CD8-positive, alpha-beta memory T cell (primary cell): ENCODE measurements around the gene MMP17. TPM values are rescaled to one million over a fixed set of nuclear protein-coding genes. Genes with fewer than 3 reads are reported as not detected.

ENCODE experiments used
- CTCF ChIA-PET: fragments of 350-600 bp; sonication (Branson Sonifier 250); formaldehyde crosslinking; loops from one replicate; lab custom pipeline; 2021; ENCODE audit warnings: antibody characterized with exemption; lab: Charles Lee
- POLR2A ChIA-PET: fragments of 350-600 bp; sonication (Branson Sonifier 250); formaldehyde crosslinking; loops from one replicate; lab custom pipeline; 2021; ENCODE audit warnings: antibody characterized with exemption; lab: Charles Lee
- DNase-seq, 5 donors: peaks; one replicate each; pipeline versions ENCODE4 v3.0.0 to v3.0.0-alpha.2; 2020 to 2022; ENCODE audit warnings: mixed read lengths in 1 of 5
- H3K27ac ChIP-seq: one replicate; pipeline ENCODE4 v1.7.0; 2013; ENCODE audit warnings: low read depth, mild to moderate bottlenecking, low read length, moderate library complexity
- H3K27me3 ChIP-seq: 2 replicates; pipeline ENCODE4 v1.7.0; 2013; ENCODE audit warnings: low read length, mild to moderate bottlenecking; ENCODE audit not compliant: insufficient read depth, poor library complexity, severe bottlenecking
- H3K36me3 ChIP-seq: 2 replicates; pipeline ENCODE4 v1.7.0; 2013; ENCODE audit warnings: mild to moderate bottlenecking, low read length, moderate library complexity; ENCODE audit not compliant: insufficient read depth
- H3K4me1 ChIP-seq: 2 replicates; pipeline ENCODE4 v1.7.0; 2013; ENCODE audit warnings: mild to moderate bottlenecking, low read length, moderate library complexity; ENCODE audit not compliant: insufficient read depth
- H3K4me3 ChIP-seq: 2 replicates; pipeline ENCODE4 v1.7.0; 2013; ENCODE audit warnings: mild to moderate bottlenecking, low read length
- H3K9me3 ChIP-seq: 2 replicates; pipeline ENCODE4 v1.7.0; 2013; ENCODE audit warnings: mild to moderate bottlenecking, low read length
- H3K27ac Mint-ChIP-seq, 8 donors: one replicate each; pipeline ENCODE4 v1.8.0; 2020 to 2021; ENCODE audit warnings: mixed read lengths in 8 of 8, mild to moderate bottlenecking in 6 of 8, inconsistent platforms in 3 of 8, moderate library complexity in 3 of 8
- H3K27me3 Mint-ChIP-seq, 2 donors: one replicate each; pipeline ENCODE4 v1.8.0; 2020 to 2021; ENCODE audit warnings: mixed read lengths in 2 of 2, mild to moderate bottlenecking in 1 of 2, moderate library complexity in 1 of 2
- H3K36me3 Mint-ChIP-seq, 3 donors: one replicate each; pipeline ENCODE4 v1.8.0; 2020 to 2021; ENCODE audit warnings: mixed read lengths in 3 of 3, inconsistent platforms in 1 of 3, mild to moderate bottlenecking in 1 of 3
- H3K4me1 Mint-ChIP-seq, 3 donors: one replicate each; pipeline ENCODE4 v1.8.0; 2020 to 2021; ENCODE audit warnings: mixed read lengths in 3 of 3, inconsistent platforms in 1 of 3, mild to moderate bottlenecking in 1 of 3
- H3K4me3 Mint-ChIP-seq, 7 donors: one replicate each; pipeline ENCODE4 v1.8.0; 2020 to 2021; ENCODE audit warnings: mixed read lengths in 7 of 7, mild to moderate bottlenecking in 6 of 7, moderate library complexity in 4 of 7, inconsistent platforms in 2 of 7
- H3K9me3 Mint-ChIP-seq, 5 donors: one replicate each; pipeline ENCODE4 v1.8.0; 2020 to 2022; ENCODE audit warnings: mixed read lengths in 5 of 5, mild to moderate bottlenecking in 3 of 5, moderate library complexity in 2 of 5, inconsistent platforms in 1 of 5
- polyA plus RNA-seq: library from polyadenylated mRNA; unstranded; fragments of 300-500 nt; fragmentation: Illumina TruSeq; gene quantifications from one replicate; pipeline ENCODE4 v1.2.3, GENCODE V29; 2021
- total RNA-seq, 2 experiments: library from RNA; stranded (reverse); gene quantifications; one replicate each; pipeline ENCODE4 v1.2.3, GENCODE V29; 2021

MMP17 gene
- total and polyA plus RNA-seq, 3 experiments from 2014 or later = 0.29 TPM; not detected in 2

DNA sequence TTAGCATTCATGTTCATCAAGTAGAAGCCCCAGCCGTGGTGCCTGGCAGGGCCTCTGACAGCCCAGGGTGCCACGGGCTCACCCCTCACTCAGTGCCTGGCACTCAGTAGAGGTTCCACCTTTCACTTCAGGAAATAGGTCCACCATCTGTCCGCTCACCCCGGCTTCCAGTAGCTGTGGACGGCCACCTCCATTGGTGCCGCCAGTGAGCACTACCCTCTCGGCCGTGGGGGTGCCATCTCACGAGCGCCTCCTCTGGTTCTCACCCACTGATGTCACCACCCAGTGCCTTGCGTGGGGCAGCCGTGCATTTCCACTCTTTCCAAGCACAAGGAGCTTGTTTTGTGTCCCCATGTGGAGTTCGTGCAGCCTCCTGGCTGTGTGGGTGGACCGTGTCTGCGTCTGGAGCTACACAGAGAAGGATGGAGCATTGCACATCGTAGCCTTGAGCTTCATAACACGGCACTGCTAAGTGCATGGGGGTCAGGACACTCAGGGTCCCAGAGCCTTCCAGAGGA is 41.0 kb upstream of the MMP17 start:
- H3K27me3 Mint-ChIP-seq = no peaks in the 10 kb centered on the region
- ChIA-PET POLR2A (no interaction called here), CTCF (no interaction called here)
- peaks cover 0 to 2% (median 0%) of the 10 kb centered on the region in 3 donors for H3K4me1 Mint-ChIP-seq
- no peak overlapping the region for H3K4me3 Mint-ChIP-seq
- Histone ChIP-seq H3K27ac (no peak overlapping the region), H3K36me3 (peaks cover 27% of the 10 kb centered on the region), H3K4me3 (no peak overlapping the region), H3K9me3 (no peaks in the 10 kb centered on the region), H3K27me3 (no peaks in the 10 kb centered on the region), H3K4me1 (no peaks in the 10 kb centered on the region)
- peaks cover 13 to 85% (median 19%) of the 10 kb centered on the region in 3 donors for H3K36me3 Mint-ChIP-seq
- no peaks in the 10 kb centered on the region for H3K9me3 Mint-ChIP-seq
- no peak for DNase-seq
- no peak overlapping the region for H3K27ac Mint-ChIP-seq

DNA sequence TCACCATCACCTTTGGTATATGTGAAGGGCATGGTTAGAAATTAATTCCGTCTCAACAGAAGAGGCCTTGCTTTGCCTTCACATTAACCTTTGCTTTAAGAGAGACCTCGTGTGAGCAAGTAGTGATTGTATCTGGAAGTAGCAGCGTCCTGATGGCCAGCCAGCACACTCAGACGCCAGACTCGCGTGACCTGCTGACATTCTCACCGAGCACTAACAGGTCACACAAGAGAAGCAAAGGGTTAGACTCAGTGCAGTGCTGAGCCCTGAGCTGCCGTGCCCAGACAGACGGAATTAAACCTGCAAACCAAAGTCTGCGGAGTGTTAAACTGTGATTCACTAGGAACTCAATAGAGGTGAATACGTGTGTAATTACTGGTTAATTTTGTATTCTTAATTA is 40.1 kb upstream of the MMP17 start:
- H3K27ac Mint-ChIP-seq = peak overlapping the region in 1 of 8 donors; percentile 8
- no peaks in the 10 kb centered on the region for H3K4me1 ChIP-seq
- CTCF ChIA-PET = no interaction called here
- peaks cover 13 to 87% (median 19%) of the 10 kb centered on the region in 3 donors for H3K36me3 Mint-ChIP-seq
- no peaks in the 10 kb centered on the region for H3K27me3 ChIP-seq
- POLR2A ChIA-PET = no interaction called here
- no peaks in the 10 kb centered on the region for H3K9me3 ChIP-seq
- H3K4me3 Mint-ChIP-seq = no peak overlapping the region
- H3K36me3 ChIP-seq = peaks cover 34% of the 10 kb centered on the region
- H3K27ac ChIP-seq = no peak overlapping the region
- no peaks in the 10 kb centered on the region for H3K9me3 Mint-ChIP-seq
- no peak for DNase-seq
- no peaks in the 10 kb centered on the region for H3K27me3 Mint-ChIP-seq
- no peak overlapping the region for H3K4me3 ChIP-seq
- H3K4me1 Mint-ChIP-seq = peaks cover 0 to 2% (median 0%) of the 10 kb centered on the region in 3 donors

DNA sequence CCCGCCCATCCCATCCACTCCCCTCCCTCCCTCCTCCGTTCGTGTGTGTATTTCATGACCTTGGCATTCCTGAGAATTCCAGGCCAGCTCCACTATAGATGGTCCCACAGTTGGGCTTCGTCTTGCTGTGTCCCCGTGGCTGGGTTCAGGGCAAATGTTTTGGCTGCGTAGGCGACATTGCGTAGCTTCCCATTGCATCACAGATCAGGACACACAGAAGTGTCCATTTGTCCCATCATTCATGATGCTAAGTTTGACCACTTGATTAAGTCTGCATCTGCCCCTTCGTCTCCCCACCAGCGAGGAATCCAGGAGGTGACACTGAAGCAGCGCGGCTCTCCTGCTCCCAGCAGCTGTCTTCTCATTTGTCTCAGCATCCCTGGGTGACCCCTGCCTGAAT is 38.6 kb upstream of the MMP17 start:
- H3K36me3 ChIP-seq = peaks cover 34% of the 10 kb centered on the region
- Mint-ChIP-seq H3K4me1 (peaks cover 0 to 4% (median 2%) of the 10 kb centered on the region in 3 donors), H3K36me3 (peaks cover 18 to 88% (median 24%) of the 10 kb centered on the region in 3 donors), H3K4me3 (no peak overlapping the region), H3K9me3 (no peaks in the 10 kb centered on the region), H3K27ac (peak overlapping the region in 2 of 8 donors; percentile 7 to 81), H3K27me3 (no peaks in the 10 kb centered on the region)
- ChIA-PET POLR2A (no interaction called here), CTCF (no interaction called here)
- no peaks in the 10 kb centered on the region for H3K27me3 ChIP-seq
- no peaks in the 10 kb centered on the region for H3K4me1 ChIP-seq
- H3K9me3 ChIP-seq = no peaks in the 10 kb centered on the region
- no peak for DNase-seq
- H3K27ac ChIP-seq = no peak overlapping the region
- H3K4me3 ChIP-seq = no peak overlapping the region

DNA sequence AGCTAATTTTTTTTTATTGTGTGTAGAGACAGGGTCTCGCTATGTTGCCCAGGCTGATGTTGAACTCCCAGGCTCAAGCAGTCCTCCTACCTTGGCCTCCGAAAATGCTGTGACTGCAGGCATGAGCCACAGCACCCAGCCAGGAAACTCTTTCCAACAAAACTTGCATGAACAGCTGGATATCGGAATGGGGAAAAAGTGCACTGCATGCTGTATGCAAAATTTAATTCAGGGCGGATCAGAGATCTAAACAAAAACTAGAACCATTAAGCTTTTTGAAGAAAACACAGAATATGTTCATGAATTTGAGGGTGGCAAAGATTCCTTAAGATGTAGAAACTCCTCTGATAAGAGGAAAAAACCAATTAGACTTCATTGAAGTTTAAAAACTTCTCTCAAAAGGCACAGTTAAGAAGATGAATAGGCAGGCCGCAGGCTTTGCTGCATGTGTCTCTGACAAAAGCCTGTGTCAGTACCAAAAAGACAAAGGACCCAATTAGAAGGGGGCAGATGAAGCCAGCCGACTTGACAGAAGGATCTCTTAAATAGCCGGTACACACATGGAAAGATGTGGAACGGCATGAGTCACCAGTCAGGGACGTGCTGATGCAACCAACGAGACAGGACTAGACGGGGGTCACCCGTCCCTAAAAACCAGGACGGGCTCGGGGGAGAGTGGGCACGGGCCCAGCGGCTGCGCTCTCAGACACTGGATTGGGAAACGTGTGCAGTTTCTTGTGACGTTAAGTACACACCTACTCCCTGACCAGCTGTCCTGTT is 34.8 kb upstream of the MMP17 start:
- Mint-ChIP-seq H3K36me3 (peaks cover 15 to 82% (median 21%) of the 10 kb centered on the region in 3 donors), H3K4me1 (peaks cover 0 to 4% (median 0%) of the 10 kb centered on the region in 3 donors), H3K27ac (peak overlapping the region in 2 of 8 donors; percentile 29 to 72), H3K9me3 (no peaks in the 10 kb centered on the region), H3K4me3 (no peak overlapping the region), H3K27me3 (no peaks in the 10 kb centered on the region)
- H3K27ac ChIP-seq = no peak overlapping the region
- peaks cover 22% of the 10 kb centered on the region for H3K36me3 ChIP-seq
- H3K4me1 ChIP-seq = no peaks in the 10 kb centered on the region
- no peak for DNase-seq
- no peaks in the 10 kb centered on the region for H3K27me3 ChIP-seq
- H3K9me3 ChIP-seq = no peaks in the 10 kb centered on the region
- no peak overlapping the region for H3K4me3 ChIP-seq
- CTCF ChIA-PET = no interaction called here
- POLR2A ChIA-PET = no interaction called here

DNA sequence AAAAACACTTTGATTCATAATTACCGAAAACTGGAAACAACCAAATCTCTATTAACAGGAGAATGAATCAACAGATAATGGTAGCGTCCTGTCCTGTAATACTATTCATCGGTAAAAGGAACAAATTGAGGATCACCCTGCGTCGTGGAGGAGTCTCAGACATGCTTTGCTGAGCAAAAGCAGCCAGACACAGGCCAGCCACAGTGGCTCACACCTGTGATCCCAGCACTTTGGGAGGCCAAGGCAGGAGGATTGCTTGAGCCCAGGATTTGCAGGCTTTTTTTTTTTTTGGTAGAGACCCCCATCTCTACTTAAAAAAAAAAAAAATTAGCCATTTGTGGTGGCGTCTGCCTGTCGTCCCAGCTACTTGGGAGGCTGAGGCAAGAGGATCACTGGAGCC is 34.1 kb upstream of the MMP17 start:
- H3K27ac ChIP-seq = no peak overlapping the region
- H3K9me3 ChIP-seq = no peaks in the 10 kb centered on the region
- no peak for DNase-seq
- no peak overlapping the region for H3K4me3 ChIP-seq
- H3K27me3 ChIP-seq = no peaks in the 10 kb centered on the region
- Mint-ChIP-seq H3K27me3 (no peaks in the 10 kb centered on the region), H3K36me3 (peaks cover 15 to 85% (median 22%) of the 10 kb centered on the region in 3 donors), H3K4me1 (peaks cover 0 to 4% (median 0%) of the 10 kb centered on the region in 3 donors), H3K9me3 (no peaks in the 10 kb centered on the region), H3K4me3 (no peak overlapping the region), H3K27ac (no peak overlapping the region)
- H3K4me1 ChIP-seq = no peaks in the 10 kb centered on the region
- POLR2A ChIA-PET = no interaction called here
- peaks cover 22% of the 10 kb centered on the region for H3K36me3 ChIP-seq
- CTCF ChIA-PET = no interaction called here

DNA sequence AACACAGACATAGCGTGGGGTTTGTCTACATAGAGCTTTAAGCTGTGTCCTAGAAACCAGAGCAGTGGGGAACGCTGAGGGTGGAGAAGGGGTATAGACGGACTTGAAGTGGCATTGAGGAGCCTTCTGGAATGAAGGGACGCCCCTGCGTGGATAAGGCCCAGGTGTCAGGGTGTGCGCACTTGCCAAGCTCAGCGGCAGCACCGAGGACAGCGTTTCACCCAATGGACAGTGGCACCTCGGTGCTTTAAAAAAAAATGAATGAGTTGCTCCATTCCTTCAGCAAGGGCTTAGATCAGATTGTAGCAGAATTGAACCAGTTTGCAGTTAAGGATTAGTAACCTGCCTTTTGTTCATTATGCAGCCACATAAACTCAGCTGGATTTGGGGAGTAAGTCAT is 33.6 kb upstream of the MMP17 start:
- H3K4me1 Mint-ChIP-seq = peaks cover 0 to 4% (median 0%) of the 10 kb centered on the region in 3 donors
- Histone ChIP-seq H3K27me3 (no peaks in the 10 kb centered on the region), H3K4me3 (no peak overlapping the region), H3K9me3 (no peaks in the 10 kb centered on the region), H3K27ac (no peak overlapping the region), H3K36me3 (peaks cover 22% of the 10 kb centered on the region), H3K4me1 (no peaks in the 10 kb centered on the region)
- ChIA-PET CTCF (no interaction called here), POLR2A (no interaction called here)
- H3K9me3 Mint-ChIP-seq = no peaks in the 10 kb centered on the region
- no peak overlapping the region for H3K4me3 Mint-ChIP-seq
- H3K36me3 Mint-ChIP-seq = peaks cover 15 to 85% (median 24%) of the 10 kb centered on the region in 3 donors
- no peak for DNase-seq
- peak overlapping the region in 1 of 8 donors; percentile 36 for H3K27ac Mint-ChIP-seq
- H3K27me3 Mint-ChIP-seq = no peaks in the 10 kb centered on the region

DNA sequence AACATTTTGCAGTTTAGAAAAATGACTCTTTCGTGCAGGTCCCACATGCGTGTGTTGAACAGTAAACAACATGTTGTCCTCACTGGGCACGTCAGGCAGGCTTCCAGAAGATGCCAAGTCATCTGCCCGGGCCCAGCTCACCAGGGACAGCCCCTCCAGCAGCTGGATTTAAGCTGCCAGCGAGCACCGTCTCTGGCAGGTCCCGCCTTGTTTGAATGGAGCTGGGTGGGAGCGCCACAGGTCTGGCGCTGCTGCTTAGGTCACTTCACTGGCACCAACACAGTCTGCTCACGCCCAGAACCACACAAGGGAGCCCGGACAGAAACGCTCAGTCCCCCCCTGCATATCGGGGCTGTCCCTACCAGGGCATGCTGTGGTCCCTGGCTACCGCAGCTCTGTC is 33.1 kb upstream of the MMP17 start:
- H3K9me3 ChIP-seq = no peaks in the 10 kb centered on the region
- peak overlapping the region in 1 of 8 donors; percentile 38 for H3K27ac Mint-ChIP-seq
- no peaks in the 10 kb centered on the region for H3K27me3 ChIP-seq
- CTCF ChIA-PET = no interaction called here
- H3K4me1 ChIP-seq = no peaks in the 10 kb centered on the region
- no peaks in the 10 kb centered on the region for H3K27me3 Mint-ChIP-seq
- H3K27ac ChIP-seq = no peak overlapping the region
- H3K4me3 ChIP-seq = no peak overlapping the region
- peaks cover 14 to 85% (median 21%) of the 10 kb centered on the region in 3 donors for H3K36me3 Mint-ChIP-seq
- H3K36me3 ChIP-seq = peaks cover 17% of the 10 kb centered on the region
- no peaks in the 10 kb centered on the region for H3K9me3 Mint-ChIP-seq
- DNase-seq = no peak
- no peak overlapping the region for H3K4me3 Mint-ChIP-seq
- POLR2A ChIA-PET = no interaction called here
- peaks cover 0 to 4% (median 0%) of the 10 kb centered on the region in 3 donors for H3K4me1 Mint-ChIP-seq

DNA sequence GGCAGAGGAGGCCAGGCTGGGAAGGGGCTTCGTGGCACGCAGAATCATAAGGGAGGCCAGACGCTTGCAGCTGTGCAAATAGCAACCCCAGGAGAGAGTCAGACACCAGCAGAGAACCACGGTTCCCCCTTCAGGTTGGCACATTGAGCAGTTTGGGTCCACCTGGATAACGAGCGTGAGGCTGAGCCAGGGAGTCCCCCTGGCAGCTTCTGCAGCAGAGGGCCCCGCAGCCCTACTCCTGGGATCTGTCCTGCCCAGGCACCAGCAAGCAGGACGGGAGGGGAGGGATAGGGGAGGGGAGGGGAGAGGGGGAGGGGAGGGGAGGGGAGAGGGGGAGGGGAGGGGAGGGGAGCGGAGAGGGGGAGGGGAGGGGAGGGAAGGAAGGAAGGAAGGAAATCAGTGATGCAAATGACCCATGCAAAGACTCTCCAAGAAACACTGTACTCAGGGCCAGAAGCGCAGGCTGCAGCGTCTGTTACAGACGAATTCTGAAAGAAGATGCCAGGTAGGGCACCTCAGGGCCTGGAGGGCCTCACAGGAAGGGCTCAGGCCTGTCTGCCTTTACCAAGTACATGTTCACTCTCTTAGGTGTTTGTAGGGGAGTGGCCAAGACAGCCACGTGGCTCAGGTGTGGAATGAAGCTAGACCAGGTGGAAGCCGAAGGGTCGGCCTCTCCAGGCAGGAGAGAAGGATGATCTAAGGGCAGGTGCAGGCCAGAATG is 32.3 kb upstream of the MMP17 start:
- Mint-ChIP-seq H3K27ac (peak overlapping the region in 3 of 8 donors; percentile 11 to 66 (median 38)), H3K36me3 (peaks cover 9 to 85% (median 17%) of the 10 kb centered on the region in 3 donors), H3K4me3 (no peak overlapping the region), H3K9me3 (no peaks in the 10 kb centered on the region), H3K4me1 (peaks cover 0 to 4% (median 0%) of the 10 kb centered on the region in 3 donors), H3K27me3 (no peaks in the 10 kb centered on the region)
- Histone ChIP-seq H3K27ac (no peak overlapping the region), H3K4me3 (no peak overlapping the region), H3K4me1 (no peaks in the 10 kb centered on the region), H3K9me3 (no peaks in the 10 kb centered on the region), H3K27me3 (no peaks in the 10 kb centered on the region), H3K36me3 (peaks cover 16% of the 10 kb centered on the region)
- ChIA-PET CTCF (no interaction called here), POLR2A (no interaction called here)
- DNase-seq = no peak
